Loucy (cell line): ENCODE results near the gene SIRT6.

Experiments used
- H2AFZ ChIP-seq: fragments of 200-600 bp; sonication (generic); 2 replicates; pipeline ENCODE4 v1.6.0; 2016; ENCODE audit warnings: antibody characterized with exemption, mild to moderate bottlenecking, low read length, moderate library complexity
- H3F3A ChIP-seq: fragments of 200-600 bp; 2 replicates; pipeline ENCODE4 v1.6.0; 2016; ENCODE audit warnings: antibody characterized with exemption, low read depth, mild to moderate bottlenecking
- H3K27me3 ChIP-seq: fragments of 200-600 bp; sonication (generic); 2 replicates; pipeline ENCODE4 v1.6.1; 2014; ENCODE audit warnings: low read length, mild to moderate bottlenecking; ENCODE audit not compliant: insufficient read depth, poor library complexity, severe bottlenecking
- H3K36me3 ChIP-seq: fragments of 200-600 bp; sonication (generic); 2 replicates; pipeline ENCODE4 v1.6.1; 2016; ENCODE audit warnings: low read length; ENCODE audit not compliant: insufficient read depth
- H3K4me1 ChIP-seq: fragments of 200-600 bp; sonication (generic); 2 replicates; pipeline ENCODE4 v1.5.1; 2014; ENCODE audit warnings: low read length, mild to moderate bottlenecking; ENCODE audit not compliant: insufficient read depth, poor library complexity, severe bottlenecking
- H3K4me2 ChIP-seq: fragments of 200-600 bp; sonication (generic); 2 replicates; pipeline ENCODE4 v1.6.0; 2014; ENCODE audit warnings: antibody characterized with exemption, low read length, low read depth, mild to moderate bottlenecking; ENCODE audit not compliant: poor library complexity, severe bottlenecking
- H3K4me3 ChIP-seq: fragments of 200-600 bp; sonication (generic); 2 replicates; pipeline ENCODE4 v1.5.1; 2014; ENCODE audit warnings: low read length, mild to moderate bottlenecking, mixed read lengths; ENCODE audit not compliant: poor library complexity, severe bottlenecking
- H3K79me2 ChIP-seq: fragments of 200-600 bp; sonication (generic); 2 replicates; pipeline ENCODE4 v1.6.1; 2014; ENCODE audit warnings: low read length; ENCODE audit not compliant: insufficient read depth
- H3K9ac ChIP-seq: fragments of 200-600 bp; sonication (generic); 2 replicates; pipeline ENCODE4 v1.6.0; 2014; ENCODE audit warnings: mild to moderate bottlenecking, low read depth, low read length, moderate library complexity; ENCODE audit not compliant: poor library complexity, severe bottlenecking
- H3K9me2 ChIP-seq: fragments of 200-600 bp; sonication (generic); replicated peaks from 2 replicates; pipeline ENCODE4 v1.6.1; 2016; ENCODE audit warnings: low read depth, low read length, mixed read lengths
- H3K9me3 ChIP-seq: fragments of 200-600 bp; sonication (generic); 2 replicates; pipeline ENCODE4 v1.6.1; 2014; ENCODE audit warnings: mild to moderate bottlenecking, antibody characterized with exemption, low read length, low read depth; ENCODE audit not compliant: insufficient read depth
- H4K20me1 ChIP-seq: fragments of 200-600 bp; sonication (generic); 2 replicates; pipeline ENCODE4 v1.6.0; 2014; ENCODE audit warnings: antibody characterized with exemption, low read length, mild to moderate bottlenecking; ENCODE audit not compliant: insufficient read depth, poor library complexity, severe bottlenecking
- EZH2phosphoT487 ChIP-seq: fragments of 200-600 bp; IDR thresholded peaks from 2 replicates; pipeline ENCODE4 v1.6.1; 2018; ENCODE audit warnings: antibody characterized with exemption, mild to moderate bottlenecking, moderate library complexity, borderline replicate concordance
- TF ChIP-seq, protein P1 (sequence below): fragments of 200-600 bp; sonication (generic); conservative IDR thresholded peaks from 2 replicates; pipeline ENCODE4 v1.5.1; 2014; ENCODE audit warnings: mild to moderate bottlenecking, antibody characterized with exemption, low read length

SIRT6 gene

DNA sequence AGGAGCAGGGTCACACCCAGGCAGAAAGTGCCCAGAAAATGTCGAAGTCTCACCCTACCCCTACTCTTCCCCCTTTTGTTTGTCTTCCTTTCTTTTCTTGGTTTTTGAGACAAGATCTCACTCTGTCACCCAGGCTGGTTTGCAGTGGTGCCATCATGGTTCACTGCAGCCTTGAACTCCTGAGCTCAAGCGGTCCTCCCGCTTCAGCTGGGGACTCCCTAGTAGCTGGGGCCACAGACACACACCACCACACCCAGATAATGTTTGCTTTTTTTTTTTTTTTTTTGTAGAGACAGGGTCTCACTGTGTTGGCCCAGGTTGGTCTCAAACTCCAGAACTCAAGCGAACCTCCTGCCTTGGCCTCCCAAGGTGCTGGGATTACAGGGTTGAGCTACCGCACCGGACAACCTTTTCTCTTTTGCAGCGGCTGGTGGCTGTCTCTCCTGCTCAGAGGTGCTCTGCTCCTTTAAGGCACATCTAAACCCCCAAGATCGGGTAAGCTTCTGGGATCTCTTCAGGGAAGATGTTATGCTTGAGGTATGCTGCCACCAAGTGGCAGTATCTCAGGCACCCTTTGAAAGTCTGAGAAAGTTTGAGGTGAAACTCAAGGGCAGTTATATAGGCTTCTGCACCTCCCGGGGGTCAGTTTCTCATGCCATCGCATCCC, 24.6 kb upstream of the SIRT6 start:
- H3K36me3 ChIP-seq, result no peaks in the 10 kb centered on the region
- no peaks in the 10 kb centered on the region for H3F3A ChIP-seq
- H3K4me2 ChIP-seq, result no peak overlapping the region
- TF ChIP-seq, protein P1, sequence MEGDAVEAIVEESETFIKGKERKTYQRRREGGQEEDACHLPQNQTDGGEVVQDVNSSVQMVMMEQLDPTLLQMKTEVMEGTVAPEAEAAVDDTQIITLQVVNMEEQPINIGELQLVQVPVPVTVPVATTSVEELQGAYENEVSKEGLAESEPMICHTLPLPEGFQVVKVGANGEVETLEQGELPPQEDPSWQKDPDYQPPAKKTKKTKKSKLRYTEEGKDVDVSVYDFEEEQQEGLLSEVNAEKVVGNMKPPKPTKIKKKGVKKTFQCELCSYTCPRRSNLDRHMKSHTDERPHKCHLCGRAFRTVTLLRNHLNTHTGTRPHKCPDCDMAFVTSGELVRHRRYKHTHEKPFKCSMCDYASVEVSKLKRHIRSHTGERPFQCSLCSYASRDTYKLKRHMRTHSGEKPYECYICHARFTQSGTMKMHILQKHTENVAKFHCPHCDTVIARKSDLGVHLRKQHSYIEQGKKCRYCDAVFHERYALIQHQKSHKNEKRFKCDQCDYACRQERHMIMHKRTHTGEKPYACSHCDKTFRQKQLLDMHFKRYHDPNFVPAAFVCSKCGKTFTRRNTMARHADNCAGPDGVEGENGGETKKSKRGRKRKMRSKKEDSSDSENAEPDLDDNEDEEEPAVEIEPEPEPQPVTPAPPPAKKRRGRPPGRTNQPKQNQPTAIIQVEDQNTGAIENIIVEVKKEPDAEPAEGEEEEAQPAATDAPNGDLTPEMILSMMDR, result peak; percentile 56
- no peak for TF ChIP-seq EZH2phosphoT487
- H2AFZ ChIP-seq, result no peak overlapping the region
- H3K9me3 ChIP-seq, result no peaks in the 10 kb centered on the region
- H3K9ac ChIP-seq, result no peak overlapping the region
- no peaks in the 10 kb centered on the region for H3K4me1 ChIP-seq
- H3K79me2 ChIP-seq, result no peaks in the 10 kb centered on the region
- no peaks in the 10 kb centered on the region for H4K20me1 ChIP-seq
- no peak overlapping the region for H3K4me3 ChIP-seq
- no peaks in the 10 kb centered on the region for H3K27me3 ChIP-seq
- H3K9me2 ChIP-seq, result no peaks in the 10 kb centered on the region

GRCh38 chr19:4201798-4202197, 19.4 kb upstream of the SIRT6 start:
- H3F3A ChIP-seq, result no peaks in the 10 kb centered on the region
- H2AFZ ChIP-seq, result no peak overlapping the region
- no peaks in the 10 kb centered on the region for H3K79me2 ChIP-seq
- H3K27me3 ChIP-seq, result no peaks in the 10 kb centered on the region
- TF ChIP-seq, protein P1, result no peak
- TF ChIP-seq EZH2phosphoT487, result no peak
- no peak overlapping the region for H3K4me2 ChIP-seq
- no peaks in the 10 kb centered on the region for H3K9me2 ChIP-seq
- H3K9ac ChIP-seq, result no peak overlapping the region
- no peaks in the 10 kb centered on the region for H4K20me1 ChIP-seq
- H3K9me3 ChIP-seq, result no peaks in the 10 kb centered on the region
- H3K4me3 ChIP-seq, result no peak overlapping the region
- H3K36me3 ChIP-seq, result no peaks in the 10 kb centered on the region
- no peaks in the 10 kb centered on the region for H3K4me1 ChIP-seq

DNA sequence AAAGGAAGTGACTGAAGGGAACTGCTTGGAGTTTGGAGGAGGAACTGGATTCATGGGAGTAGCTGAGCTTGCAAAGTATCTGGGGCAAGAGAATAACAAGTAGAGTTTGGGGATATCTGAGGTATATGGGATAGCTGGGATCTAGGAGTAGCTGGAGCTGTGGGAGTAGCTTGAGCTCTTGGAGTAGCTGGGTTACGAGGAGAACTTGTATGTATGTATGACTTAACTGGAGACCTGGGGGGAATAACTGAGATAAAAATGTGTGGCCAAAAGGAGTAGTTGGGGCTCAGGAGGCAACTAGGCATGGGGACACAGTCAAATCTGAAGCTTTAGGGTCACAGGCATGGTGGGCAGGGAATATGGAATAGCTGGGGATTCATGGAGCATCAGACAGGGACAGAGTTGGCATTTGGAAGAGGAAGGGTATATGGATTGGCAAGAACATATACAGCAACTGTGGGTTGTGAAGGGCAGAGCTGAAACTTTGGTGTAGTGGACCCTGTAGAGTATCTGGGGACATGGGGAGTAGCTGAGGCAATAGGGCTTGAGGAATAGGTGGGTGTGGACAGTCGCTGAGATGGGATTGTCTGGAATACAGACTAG, 18.7 kb upstream of the SIRT6 start:
- Histone ChIP-seq H3K36me3 (no peaks in the 10 kb centered on the region), H3F3A (no peaks in the 10 kb centered on the region), H3K9me2 (no peaks in the 10 kb centered on the region), H3K9me3 (no peaks in the 10 kb centered on the region), H3K79me2 (no peaks in the 10 kb centered on the region), H2AFZ (no peak overlapping the region), H3K4me3 (no peak overlapping the region), H3K4me2 (no peak overlapping the region), H3K4me1 (no peaks in the 10 kb centered on the region), H3K27me3 (no peaks in the 10 kb centered on the region), H3K9ac (no peak overlapping the region), H4K20me1 (no peaks in the 10 kb centered on the region)
- TF ChIP-seq, protein P1, result no peak
- TF ChIP-seq EZH2phosphoT487, result no peak
